ENCODE data around the gene LANCL3.
"Not testable (repeated sequence)": the region's sequence is repeated elsewhere in the genome, so short reads cannot be mapped to it uniquely, and the experiment has no call there.

The LANCL3 gene

DNA sequence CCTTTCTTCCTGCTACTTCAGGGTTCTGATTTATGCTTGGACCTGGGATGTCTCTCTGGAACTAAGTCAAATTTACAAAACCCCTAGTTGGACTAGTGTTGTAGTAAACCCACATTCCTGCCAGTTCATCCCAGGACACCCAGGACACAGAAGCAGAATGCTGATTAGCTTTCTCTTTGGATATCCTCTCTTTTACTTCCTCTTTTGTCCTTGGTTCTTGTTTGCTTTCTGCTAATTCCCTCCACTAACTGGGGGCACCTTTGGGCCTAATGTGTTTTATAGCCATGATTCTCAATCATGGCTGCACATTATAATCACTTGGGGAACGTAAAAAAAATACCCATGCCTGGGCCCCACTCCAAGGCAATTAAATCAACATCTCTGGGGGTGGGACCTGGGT, 42.5 kb downstream of the LANCL3 start:
- DNase-seq (ENCODE audit: low read depth, low spot score) = no peak

DNA sequence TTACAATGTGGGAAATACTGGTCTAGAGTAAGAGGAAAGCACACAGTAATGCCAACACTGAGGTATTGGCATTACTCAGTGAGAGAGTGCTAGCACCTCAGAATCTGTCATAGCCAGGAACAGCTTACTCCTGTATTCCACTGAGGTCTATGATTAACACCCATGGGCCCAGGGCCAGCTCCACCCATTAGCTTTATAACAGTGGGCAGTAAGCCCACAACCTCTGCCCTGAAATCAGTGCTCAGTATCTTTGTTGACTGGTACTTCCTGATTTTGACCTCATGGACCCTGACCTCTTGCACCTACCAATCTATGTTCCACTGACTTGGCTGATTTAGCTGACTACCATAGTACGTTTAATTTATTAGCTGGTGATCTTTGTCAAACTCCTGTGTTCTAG, 56.1 kb downstream of the LANCL3 start:
- DNase-seq (ENCODE audit: low read depth, low spot score) = no peak

DNA sequence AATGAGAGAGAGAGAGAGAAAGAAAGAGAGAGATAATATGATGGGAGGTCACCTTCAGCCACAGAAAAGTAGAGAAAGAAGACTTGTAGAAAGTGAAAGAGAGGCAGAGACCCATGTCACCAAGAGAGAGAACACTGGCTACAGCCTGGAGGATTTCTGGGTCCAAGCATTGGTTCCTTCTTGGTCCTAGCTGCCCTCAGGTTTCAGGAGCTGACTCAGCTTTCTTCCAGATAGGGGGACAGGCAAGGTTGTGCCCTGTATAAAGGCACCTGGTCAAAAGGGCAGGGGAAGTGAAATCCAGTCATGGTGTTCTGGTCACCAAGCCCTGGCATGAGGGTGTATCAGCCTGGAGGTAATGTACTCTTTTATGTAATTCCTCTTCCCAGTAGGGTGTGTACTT, 66.6 kb downstream of the LANCL3 start:
- no peak for DNase-seq (ENCODE audit: low read depth, low spot score)

DNA sequence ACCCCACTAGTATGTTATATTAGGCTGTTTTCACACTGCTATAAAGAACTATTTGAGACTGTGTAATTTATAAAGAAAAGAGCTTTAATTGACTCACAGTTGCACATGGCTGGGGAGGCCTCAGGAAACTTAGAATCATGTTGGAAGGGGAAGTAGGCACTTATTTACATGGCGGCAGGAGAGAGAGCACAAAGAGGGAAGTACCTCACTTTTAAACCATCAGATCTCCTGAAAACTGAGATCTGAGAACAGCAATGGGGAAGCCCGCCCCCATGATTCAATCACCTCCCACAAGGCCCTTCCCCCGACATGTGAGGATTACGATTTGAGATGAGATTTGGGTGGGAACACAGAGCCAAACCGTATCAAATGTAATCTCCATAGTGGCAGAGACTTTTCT, 68.7 kb downstream of the LANCL3 start:
- no peak for DNase-seq (ENCODE audit: low read depth, low spot score)

DNA sequence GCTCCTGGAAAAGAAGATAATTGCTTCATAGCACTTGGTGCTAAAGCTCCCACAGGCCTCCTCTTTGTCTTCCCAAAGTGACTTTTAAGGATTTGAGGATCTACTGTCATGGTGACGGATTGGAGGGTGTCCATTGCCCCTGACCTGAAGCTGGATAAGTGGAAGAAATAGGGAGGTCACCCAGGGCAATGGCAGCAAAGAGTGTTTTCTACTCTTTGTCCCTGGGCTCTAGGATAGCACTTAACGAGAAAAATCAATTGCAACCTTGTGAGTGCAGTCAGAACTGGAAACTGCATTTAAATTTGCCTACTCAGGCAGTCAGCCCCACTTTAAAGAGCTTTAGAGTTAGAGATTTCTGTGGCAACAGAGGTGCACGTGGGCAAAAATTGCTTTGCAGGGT, 70.4 kb downstream of the LANCL3 start:
- no peak for DNase-seq (ENCODE audit: low read depth, low spot score)

DNA sequence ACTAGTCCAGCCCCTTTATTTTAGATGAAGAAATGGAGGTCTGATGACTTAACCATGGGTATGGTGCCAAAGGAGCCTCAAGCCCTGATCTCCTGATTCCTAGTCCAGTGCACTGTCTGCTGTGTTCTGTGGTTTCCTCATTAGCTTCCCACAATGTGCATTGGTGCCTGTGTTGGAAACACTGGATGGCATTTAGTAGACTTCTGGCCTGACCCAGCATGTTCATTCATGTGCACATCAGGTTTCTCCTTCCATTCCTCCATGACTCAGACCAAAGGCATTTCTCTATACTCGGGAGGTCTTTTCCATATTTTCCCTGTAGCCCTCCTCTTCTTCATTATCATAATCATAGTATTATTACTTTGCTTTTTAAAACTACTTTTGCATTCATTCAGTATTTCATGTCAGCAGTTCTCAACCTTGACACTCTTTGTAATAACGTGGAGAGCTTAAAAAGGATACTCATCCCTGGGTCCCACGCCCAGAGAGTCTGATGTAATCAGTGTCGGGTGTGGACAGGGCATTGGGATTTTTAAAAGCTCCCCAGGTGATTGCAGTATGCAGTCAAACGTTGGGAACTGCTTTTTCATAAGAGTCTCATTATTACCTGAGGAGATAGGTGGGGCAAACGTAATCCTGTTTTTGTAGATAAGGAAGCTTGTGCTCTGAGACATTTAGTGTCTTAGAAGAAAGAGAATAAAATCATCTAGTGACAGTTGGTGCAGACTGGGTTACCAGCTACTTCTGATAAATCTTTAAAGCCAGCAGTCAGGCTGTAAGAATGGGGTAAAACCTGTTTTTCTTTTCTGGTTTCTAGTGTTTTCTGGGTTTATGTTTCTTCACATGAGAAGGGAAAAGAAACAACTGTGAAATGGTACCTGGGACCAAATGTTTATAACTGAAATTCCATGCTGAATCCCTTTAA, 73.2 kb downstream of the LANCL3 start:
- DNase-seq (ENCODE audit: low read depth, low spot score) = no peak

DNA sequence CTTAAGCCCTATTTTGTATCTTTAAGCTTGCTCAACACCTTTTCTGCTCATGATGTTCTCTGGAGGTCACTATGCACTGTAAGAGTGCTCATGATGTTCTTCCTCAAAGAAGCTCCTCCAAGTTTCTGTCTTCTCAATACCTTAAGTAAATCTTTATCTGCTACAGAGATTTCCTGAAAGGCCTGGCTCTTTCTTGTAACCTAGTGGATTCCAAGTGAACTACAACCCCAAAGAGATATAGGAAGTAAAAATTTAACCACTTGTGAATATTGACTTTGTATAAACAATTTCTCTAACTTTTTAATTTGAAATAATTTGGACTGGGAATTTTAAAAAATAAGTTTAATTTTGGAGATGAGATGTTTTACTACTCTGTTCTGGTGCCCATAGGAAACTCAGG, 74.8 kb downstream of the LANCL3 start:
- no peak for DNase-seq (ENCODE audit: low read depth, low spot score)

DNA sequence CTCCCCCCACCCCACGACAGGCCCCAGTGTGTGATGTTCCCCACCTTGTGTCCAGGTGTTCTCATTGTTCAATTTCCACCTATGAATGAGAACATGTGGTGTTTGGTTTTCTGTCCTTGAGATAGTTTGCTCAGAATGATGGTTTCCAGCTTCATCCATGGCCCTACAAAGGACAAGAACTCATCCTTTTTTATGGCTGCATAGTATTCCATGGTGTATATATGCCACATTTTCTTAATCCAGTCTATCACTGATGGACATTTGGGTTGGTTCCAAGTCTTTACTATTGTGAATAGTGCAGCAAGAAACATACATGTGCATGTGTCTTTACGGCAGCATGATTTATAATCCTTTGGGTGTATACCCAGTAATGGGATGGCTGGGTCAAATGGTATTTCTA, 79.4 kb downstream of the LANCL3 start:
- not testable (repeated sequence) for DNase-seq (ENCODE audit: low read depth, low spot score)

DNA sequence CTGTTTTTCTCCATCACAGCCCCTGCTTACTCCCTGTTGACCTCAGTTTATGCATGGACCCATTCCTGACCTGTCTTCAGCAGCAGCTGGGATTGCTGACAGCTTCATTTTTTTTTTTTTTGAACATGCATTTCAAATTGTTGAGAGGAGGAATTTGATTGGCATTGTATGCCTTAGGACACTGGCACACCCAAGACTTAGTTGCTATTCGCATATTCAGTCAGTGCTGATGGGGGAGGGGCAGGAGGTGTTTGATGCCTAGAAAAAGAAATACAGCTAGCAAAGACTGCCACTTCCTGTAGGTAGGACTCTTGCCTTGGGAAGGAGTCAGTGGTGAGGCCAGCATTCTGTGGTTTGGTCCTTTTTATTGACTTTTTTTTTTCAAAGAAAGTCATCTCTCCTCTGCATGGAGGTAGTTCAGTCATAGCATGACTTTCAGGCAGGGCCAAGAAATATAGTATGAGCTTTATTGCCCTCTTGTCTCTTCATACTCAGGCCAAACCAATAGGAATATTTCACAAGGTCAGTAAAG, 80.5 kb downstream of the LANCL3 start:
- DNase-seq (ENCODE audit: low read depth, low spot score) = no peak

DNA sequence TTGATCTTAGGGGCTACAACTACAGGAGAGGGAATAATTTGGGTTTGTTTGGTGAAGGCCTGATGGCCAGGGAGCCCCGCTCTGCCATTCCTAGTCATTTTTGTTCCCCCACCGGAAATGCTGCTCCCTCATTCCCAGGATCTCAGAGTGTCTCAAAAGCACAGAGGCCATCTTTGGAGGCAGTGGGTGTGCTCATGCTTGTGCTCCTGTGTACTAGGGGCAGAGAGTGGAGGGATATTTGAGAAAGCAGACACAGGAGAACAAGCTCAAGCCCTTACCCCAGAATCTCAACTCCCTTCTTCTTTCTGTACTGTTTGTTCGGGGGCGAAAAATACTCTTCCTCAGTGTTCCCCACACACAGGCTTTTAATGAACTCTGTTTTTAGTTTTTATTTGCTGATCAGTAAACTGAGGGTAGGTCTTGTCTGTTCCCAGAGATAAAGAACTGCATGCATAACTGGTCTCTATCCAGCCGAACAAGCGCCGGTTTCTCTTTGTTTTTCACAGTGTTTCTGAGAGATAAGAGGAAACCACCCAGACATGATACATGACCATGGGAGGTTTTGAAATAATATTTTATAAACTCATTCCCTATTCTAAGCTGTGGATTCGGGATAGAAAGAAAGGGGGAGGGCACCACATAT, 81.2 kb downstream of the LANCL3 start:
- no peak for DNase-seq (ENCODE audit: low read depth, low spot score)

DNA sequence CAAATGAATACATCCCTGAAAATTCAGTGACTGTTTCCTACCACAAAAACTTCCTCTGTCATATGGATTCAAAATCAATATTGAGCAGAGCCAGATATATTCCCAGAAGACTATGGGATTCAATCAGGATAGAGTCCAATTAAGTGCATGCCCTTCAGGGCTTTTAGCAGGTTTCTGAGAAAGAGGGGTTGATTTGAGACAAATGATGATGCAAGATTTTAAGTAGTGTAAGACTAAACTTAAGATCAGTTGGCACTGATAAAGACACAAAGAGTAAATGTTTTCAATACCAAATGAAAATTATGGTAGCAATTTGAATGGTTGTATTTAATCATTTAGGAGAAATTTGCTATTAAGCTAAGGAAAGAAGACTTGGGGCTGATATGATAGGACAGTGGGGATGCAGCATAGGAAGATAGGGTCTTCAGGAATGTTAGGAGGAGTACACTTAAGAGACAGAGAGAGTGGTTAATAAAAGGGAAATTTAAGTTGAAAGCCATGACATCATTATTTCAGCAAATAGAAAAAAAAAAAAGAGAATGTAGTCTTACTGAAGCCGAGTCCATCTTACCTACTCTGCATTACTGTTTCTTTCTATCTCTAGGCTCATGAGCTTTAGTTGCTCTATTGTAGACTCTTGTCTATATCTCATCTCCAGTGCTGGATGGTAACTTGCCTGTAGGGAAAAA, 82.1 kb downstream of the LANCL3 start:
- no peak for DNase-seq (ENCODE audit: low read depth, low spot score)

DNA sequence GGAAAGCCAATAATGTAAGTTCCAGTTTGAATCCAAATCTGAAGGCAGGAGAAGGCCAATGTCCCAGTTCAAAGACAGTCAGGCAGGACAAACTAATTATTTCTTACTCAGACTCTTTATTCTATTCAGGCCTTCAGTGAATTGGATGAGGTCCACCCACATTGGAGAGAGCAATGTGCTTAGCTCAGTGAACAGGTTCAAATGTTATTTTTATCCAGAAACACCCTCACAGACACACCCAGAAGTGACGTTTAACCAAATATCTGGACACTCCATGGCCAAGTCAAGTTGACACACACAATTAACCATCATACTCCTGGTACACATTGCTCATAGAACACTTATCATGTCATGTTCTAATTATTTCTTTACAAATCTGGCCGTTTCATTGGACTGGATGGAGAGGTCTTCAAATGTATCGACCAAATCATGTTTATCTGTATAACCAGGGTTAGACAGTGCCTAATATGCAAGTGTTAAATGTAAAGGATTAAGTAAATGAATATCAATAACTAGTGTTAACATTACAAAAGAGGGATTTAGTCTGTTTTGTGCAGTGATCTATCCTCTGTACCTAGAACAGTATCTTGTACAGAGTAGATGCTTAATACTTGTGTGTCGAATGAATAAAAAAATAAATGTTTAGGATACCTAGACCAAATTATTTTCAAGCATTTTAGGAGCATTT, 87.0 kb downstream of the LANCL3 start:
- no peak for DNase-seq (ENCODE audit: low read depth, low spot score)

DNA sequence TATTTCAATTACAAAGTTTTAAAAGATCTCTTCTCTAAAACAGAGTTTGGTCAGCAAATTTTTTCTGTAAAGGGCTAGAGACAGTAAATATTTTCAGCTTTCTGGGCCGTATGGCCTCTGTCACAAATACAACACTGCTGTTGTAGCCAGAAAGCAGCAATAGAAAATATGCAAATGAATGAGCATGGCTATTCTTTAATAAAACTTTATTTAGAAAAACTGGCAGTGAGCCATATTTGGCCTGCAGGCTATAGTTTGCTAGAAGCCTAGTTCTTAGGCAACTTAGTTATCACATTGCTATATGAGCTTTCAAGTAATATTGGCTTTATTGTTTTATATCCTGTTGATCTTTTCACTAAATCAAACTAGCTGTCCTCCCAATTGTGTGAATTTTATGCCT, 87.6 kb downstream of the LANCL3 start:
- DNase-seq (ENCODE audit: low read depth, low spot score) = no peak

DNA sequence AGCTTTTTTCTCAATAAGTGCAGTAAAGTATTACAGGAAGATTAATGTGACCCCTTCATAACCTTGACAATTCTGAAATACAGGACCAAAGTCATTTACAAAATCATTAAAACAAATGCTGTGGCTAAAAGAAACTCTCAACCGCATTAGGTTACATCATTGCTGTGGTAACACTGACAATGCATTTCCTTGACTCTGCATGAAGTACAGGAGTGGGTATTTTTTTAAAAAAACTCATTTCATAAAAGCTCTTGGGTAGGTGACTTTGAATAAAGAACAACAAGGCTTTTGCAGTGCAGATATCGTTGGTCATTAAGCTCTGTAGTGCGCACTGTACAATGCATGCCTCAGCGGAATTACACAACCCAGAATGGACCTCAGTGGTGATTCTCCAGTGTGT, 90.7 kb downstream of the LANCL3 start:
- no peak for DNase-seq (ENCODE audit: low read depth, low spot score)

DNA sequence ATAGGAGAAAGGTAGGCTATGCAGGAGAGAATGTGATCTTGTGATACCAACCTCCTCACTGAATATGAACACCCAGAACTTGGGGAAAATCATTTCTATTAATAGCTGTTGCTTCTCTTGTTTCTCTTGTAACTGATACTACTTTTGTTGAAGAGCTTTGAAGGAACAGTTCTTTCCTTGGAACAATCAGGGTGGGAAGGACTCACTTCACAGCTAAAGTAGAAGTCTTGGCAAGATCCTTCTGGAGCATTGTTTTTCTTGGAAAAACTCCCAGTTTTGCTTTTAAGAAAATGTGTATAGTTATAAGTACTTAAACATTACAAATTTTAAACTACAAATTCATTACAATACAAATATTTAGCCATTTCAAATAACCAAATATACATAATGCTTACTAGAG, 95.1 kb downstream of the LANCL3 start:
- no peak for DNase-seq (ENCODE audit: low read depth, low spot score)

DNA sequence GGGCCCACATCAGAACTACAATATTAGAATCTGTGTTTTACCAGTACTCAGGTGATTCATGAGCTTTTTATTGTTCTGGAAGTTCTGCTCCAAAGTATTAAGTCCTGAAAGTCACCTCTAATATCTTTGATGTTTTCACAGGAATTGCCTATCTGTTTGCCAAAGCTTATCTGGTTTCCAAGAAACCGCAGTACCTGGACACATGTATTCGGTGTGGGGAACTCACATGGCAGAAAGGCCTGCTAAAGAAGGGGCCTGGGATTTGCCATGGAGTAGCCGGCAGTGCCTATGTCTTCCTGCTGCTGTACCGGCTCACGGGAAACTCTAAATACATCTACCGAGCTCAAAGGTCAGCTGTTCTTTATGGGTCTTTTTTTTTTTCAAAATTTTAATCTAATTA, 95.7 kb downstream of the LANCL3 start:
- DNase-seq (ENCODE audit: low read depth, low spot score) = no peak

DNA sequence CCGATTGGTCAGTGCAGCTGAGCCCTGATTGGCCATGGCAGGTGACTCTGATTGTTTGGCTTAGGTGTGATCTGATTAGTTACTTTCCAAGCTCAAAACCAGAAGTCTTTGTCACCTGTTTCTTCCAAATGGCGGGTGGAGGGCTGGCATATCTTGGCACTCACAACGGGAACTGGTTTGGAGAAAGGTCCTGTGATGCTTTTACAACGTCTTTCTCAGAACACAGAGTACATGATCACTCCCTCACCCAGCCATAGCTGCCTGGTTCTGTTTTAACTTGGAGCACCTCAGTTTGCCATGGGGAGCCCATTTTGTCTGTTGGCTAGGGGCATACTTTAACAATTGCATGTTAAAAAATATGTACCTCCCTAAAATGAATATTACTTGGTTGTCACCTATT, 101.1 kb downstream of the LANCL3 start:
- no peak for DNase-seq (ENCODE audit: low read depth, low spot score)

DNA sequence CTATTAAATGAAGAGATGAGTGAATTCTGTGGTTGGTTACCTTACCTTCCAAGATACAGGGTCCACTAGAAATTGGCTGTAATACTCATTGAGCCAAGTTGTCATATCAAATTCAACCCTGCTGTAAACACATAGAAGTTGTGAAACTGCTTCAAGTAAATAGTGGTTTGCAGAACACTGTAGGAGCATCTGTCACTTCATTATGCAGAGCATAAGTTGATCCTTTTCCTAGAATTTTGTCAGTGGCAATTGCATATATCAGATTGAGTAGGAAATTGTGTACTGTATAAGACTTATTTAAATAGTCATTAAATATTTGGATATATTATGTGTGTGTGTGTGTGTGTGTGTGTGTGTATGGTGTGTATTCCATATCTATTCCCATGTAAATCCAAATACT, 105.3 kb downstream of the LANCL3 start:
- no peak for DNase-seq (ENCODE audit: low read depth, low spot score)

DNA sequence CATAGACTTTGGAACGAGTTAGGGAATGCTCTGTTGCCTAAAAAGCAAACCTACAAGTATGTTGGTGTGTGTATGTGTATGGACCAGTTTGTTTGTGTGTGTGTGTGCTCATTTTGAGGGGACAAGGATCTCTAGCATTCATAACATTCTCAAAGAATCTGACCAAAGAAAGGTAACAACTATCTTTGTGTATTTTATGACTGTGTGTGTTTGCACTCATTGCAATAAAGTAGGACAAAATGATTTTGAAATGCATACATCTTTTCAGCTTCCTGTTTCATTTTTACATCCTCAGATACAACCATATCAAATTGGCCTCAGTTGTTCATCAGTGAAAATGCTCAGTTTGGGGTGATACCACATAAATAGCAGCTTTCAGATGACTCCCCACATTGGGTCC, 105.8 kb downstream of the LANCL3 start:
- DNase-seq (ENCODE audit: low read depth, low spot score) = no peak

DNA sequence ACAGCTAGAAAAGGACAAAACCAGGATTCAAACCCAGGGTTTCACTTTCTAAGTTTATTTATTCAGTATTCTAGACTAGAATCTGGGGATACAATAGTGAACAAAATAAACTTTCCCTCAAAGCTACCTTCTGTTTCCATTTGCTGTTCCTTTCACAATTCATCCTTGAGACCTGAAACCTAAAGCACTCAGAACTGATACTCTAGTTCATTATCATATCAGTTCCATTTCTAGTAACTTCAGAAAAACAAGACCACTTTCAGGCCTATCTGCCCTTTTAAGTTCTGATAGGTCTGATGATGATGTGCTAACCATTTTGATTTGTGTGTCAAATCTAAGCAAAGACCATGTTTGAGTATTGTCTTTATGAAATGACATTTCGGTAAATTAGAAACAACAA, 106.3 kb downstream of the LANCL3 start:
- no peak for DNase-seq (ENCODE audit: low read depth, low spot score)

DNA sequence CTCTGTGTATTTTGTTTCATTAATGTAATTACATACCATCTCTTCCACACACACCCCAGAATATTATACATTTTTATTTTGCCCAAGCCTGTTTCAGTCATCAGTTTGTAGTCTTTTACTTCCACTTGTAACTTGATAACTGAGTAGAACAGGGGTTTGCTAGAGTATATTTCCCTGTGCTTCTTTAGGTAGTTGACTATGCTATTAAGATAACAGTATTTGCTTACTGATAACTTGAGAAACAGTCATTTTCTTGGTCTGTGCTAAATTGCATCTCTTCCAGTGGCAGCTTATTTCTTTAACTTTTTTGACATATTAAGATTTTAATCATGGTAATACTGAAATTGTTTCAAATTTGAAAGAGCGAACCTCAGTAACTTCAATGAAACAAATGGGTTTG, 107.1 kb downstream of the LANCL3 start:
- no peak for DNase-seq (ENCODE audit: low read depth, low spot score)

DNA sequence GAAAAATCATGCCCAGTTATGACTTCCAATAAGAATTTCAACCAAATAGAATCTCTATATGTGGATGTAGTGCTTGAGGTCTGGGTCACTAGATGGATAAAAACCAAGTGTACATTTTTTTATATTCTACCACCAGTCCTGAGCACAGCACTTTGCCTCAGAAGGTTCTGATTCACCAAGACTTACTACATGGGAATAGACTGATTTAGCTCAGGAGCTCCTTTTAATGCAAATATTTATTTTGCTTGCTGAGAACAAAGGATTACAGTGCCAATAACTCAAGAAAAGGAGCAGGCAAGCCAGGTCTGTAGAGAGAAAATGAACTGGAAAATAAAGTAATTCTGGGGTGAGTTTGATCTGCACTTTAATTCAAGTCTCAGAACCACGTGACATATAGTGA, 107.8 kb downstream of the LANCL3 start:
- DNase-seq (ENCODE audit: low read depth, low spot score) = no peak
